ENCODE data around the gene SOCS7. TPM values are rescaled to one million over a fixed set of nuclear protein-coding genes. Genes with fewer than 3 reads are reported as not detected.

SOCS7 gene
- total RNA-seq, 1 donor from 2014 or later: 16.8 TPM

GRCh38 chr17:38447502-38448085, 96.0 kb downstream of the SOCS7 start:
- no peak overlapping the region for H3K4me3 Mint-ChIP-seq (ENCODE audit: unreplicated experiment)
- Histone ChIP-seq H3K4me1 (ENCODE audit: insufficient read depth, low read length) (peaks cover 61% of the 10 kb centered on the region), H3K9ac (ENCODE audit: low read length) (peak overlapping the region; percentile 33), H2AFZ (ENCODE audit: low read depth, low read length) (no peak overlapping the region), H4K20me1 (ENCODE audit: insufficient read depth, low read length) (peaks cover 26% of the 10 kb centered on the region), H3K4me2 (ENCODE audit: low read length) (peak overlapping the region; percentile 11), H3K27ac (ENCODE audit: low read depth, low read length) (peak overlapping the region; percentile 8), H3K9me3 (ENCODE audit: insufficient read depth, low read depth, low read length) (no peaks in the 10 kb centered on the region), H3K4me3 (ENCODE audit: insufficient read depth, low read depth, low read length) (no peak overlapping the region), H3K27me3 (ENCODE audit: insufficient read depth, low read length) (no peaks in the 10 kb centered on the region), H3K79me2 (ENCODE audit: insufficient read depth, low read length) (peaks cover 59% of the 10 kb centered on the region), H3K36me3 (ENCODE audit: insufficient read depth, low read length) (no peaks in the 10 kb centered on the region)
- FAIRE-seq (no peak), DNase-seq (ENCODE audit: low read depth) (no peak)
- H3K36me3 Mint-ChIP-seq (ENCODE audit: low read depth, unreplicated experiment): peaks cover 6% of the 10 kb centered on the region
- peaks cover 48% of the 10 kb centered on the region for H3K4me1 Mint-ChIP-seq (ENCODE audit: low read depth, unreplicated experiment)
- no peaks in the 10 kb centered on the region for H3K27me3 Mint-ChIP-seq (ENCODE audit: low read depth, unreplicated experiment)
- TF ChIP-seq CTCF (IDR thresholded peaks at IDR 0.05; ENCODE audit: insufficient read depth, low read depth, low read length): no peak
- TF ChIP-seq EZH2 (IDR thresholded peaks at IDR 0.05; ENCODE audit: insufficient read depth, low read length): no peak
- no peaks in the 10 kb centered on the region for H3K9me3 Mint-ChIP-seq (ENCODE audit: unreplicated experiment)
- no peak overlapping the region for H3K27ac Mint-ChIP-seq (ENCODE audit: unreplicated experiment)

GRCh38 chr17:38448208-38448771, 96.6 kb downstream of the SOCS7 start:
- DNase-seq (ENCODE audit: low read depth) (peak; percentile 48), FAIRE-seq (no peak)
- Histone ChIP-seq H3K27me3 (ENCODE audit: insufficient read depth, low read length) (no peaks in the 10 kb centered on the region), H3K9ac (ENCODE audit: low read length) (peak overlapping the region; percentile 33), H4K20me1 (ENCODE audit: insufficient read depth, low read length) (peaks cover 19% of the 10 kb centered on the region), H3K36me3 (ENCODE audit: insufficient read depth, low read length) (no peaks in the 10 kb centered on the region), H3K9me3 (ENCODE audit: insufficient read depth, low read depth, low read length) (no peaks in the 10 kb centered on the region), H3K27ac (ENCODE audit: low read depth, low read length) (peak overlapping the region; percentile 8), H3K4me2 (ENCODE audit: low read length) (peak overlapping the region; percentile 11), H2AFZ (ENCODE audit: low read depth, low read length) (no peak overlapping the region), H3K79me2 (ENCODE audit: insufficient read depth, low read length) (peaks cover 59% of the 10 kb centered on the region), H3K4me3 (ENCODE audit: insufficient read depth, low read depth, low read length) (no peak overlapping the region), H3K4me1 (ENCODE audit: insufficient read depth, low read length) (peaks cover 63% of the 10 kb centered on the region)
- Mint-ChIP-seq H3K27me3 (ENCODE audit: low read depth, unreplicated experiment) (no peaks in the 10 kb centered on the region), H3K4me3 (ENCODE audit: unreplicated experiment) (no peak overlapping the region), H3K4me1 (ENCODE audit: low read depth, unreplicated experiment) (peaks cover 53% of the 10 kb centered on the region), H3K27ac (ENCODE audit: unreplicated experiment) (no peak overlapping the region), H3K9me3 (ENCODE audit: unreplicated experiment) (no peaks in the 10 kb centered on the region), H3K36me3 (ENCODE audit: low read depth, unreplicated experiment) (peaks cover 4% of the 10 kb centered on the region)
- TF ChIP-seq EZH2 (IDR thresholded peaks at IDR 0.05; ENCODE audit: insufficient read depth, low read length) (no peak), CTCF (IDR thresholded peaks at IDR 0.05; ENCODE audit: insufficient read depth, low read depth, low read length) (no peak)

- Histone ChIP-seq H3K4me1 (ENCODE audit: insufficient read depth, low read length) (peaks cover 66% of the 10 kb centered on the region), H3K36me3 (ENCODE audit: insufficient read depth, low read length) (no peaks in the 10 kb centered on the region), H3K4me2 (ENCODE audit: low read length) (peak overlapping the region; percentile 46), H3K9ac (ENCODE audit: low read length) (peak overlapping the region; percentile 9), H4K20me1 (ENCODE audit: insufficient read depth, low read length) (peaks cover 12% of the 10 kb centered on the region), H3K9me3 (ENCODE audit: insufficient read depth, low read depth, low read length) (no peaks in the 10 kb centered on the region), H3K27ac (ENCODE audit: low read depth, low read length) (no peak overlapping the region), H2AFZ (ENCODE audit: low read depth, low read length) (no peak overlapping the region), H3K27me3 (ENCODE audit: insufficient read depth, low read length) (no peaks in the 10 kb centered on the region), H3K79me2 (ENCODE audit: insufficient read depth, low read length) (peaks cover 57% of the 10 kb centered on the region), H3K4me3 (ENCODE audit: insufficient read depth, low read depth, low read length) (no peak overlapping the region)
- DNase-seq (ENCODE audit: low read depth): peak; percentile 54
- peaks cover 4% of the 10 kb centered on the region for H3K36me3 Mint-ChIP-seq (ENCODE audit: low read depth, unreplicated experiment)
- no peak for FAIRE-seq
- no peaks in the 10 kb centered on the region for H3K27me3 Mint-ChIP-seq (ENCODE audit: low read depth, unreplicated experiment)
- no peaks in the 10 kb centered on the region for H3K9me3 Mint-ChIP-seq (ENCODE audit: unreplicated experiment)
- H3K27ac Mint-ChIP-seq (ENCODE audit: unreplicated experiment): peak overlapping the region; percentile 89
- no peak for TF ChIP-seq CTCF (IDR thresholded peaks at IDR 0.05; ENCODE audit: insufficient read depth, low read depth, low read length)
- no peak for TF ChIP-seq EZH2 (IDR thresholded peaks at IDR 0.05; ENCODE audit: insufficient read depth, low read length)
- H3K4me3 Mint-ChIP-seq (ENCODE audit: unreplicated experiment): peak overlapping the region; percentile 72
- H3K4me1 Mint-ChIP-seq (ENCODE audit: low read depth, unreplicated experiment): peaks cover 49% of the 10 kb centered on the region
These were observed 97.7 kb downstream of the SOCS7 start for GRCh38 chr17:38449364-38449763.
